ENCODE data around the gene RHBG.

RHBG gene

DNA sequence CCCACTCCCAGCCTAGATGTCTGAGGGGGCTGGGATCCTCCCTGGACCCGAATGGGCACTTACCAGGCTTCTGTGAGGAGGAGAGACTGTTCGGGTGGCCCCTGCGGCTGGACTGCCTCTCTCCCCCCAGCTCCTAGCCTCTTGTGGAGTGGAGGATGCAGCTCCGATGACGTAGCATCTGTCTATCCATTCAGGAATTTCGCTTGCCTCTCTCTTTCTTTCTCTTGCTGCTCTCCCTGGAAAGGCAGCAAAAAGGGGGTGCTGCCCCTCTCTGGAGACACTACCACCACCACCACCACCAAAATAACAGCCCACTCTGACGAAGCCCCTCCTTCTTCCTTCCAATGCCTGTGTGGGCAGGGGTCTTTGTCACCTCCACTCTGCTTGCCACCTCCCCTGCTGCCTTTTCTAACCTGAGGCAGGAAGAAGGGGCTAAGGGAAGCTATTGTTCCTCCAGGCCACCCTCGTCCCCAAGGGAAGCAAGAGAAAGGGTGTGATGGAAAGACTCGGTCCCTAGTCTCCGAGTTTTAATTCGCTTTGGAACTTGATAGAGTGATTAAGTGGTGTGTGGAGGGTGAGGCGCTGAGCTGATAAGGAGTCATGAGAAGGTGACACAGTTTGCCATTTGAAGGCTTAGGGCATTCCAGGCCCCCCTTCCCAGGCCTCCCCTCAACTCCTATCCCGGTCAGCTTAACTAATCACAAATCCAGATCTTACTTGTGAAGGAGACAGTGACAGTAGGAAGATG is 60.5 kb downstream of the RHBG start:
- DNase-seq, result no peak

DNA sequence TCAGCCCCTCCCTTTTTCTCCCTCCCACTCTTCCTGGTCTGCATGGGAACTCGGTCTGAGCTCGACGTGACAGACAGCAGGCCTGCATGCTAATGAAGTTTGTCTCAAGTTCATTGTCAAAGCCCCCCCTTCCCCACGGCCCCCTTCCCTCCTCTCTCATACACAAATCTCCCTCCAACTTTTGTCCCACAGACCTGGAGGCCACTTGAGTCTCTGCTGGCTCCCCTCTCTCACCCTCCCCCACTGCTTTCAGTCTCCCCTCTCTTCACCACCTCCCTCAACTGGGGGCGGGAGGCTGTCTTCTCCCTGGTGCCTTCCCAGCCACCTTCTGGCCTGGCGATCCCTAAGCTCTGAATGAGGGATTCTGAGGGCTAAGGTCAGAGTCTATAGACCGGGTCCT is 61.3 kb downstream of the RHBG start:
- no peak for DNase-seq

DNA sequence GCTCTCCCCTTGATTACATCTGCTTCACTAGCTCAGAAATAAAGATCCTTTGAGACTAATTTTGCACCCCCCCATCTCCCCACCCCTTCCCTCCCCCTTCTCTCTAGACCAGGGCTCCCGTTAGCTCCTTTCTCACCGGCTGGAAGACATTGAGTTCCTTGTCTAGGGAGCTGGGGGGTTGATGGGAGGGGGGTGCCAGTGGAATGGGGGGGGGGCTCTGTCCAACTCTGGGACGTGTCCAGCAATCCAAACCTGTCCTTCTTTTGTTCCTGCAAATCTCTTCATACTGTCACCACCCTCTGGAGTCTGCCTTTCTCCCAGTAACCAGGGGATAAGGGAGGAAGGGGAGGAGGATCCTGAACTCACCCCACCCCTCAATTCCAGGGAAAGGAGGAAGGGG is 61.9 kb downstream of the RHBG start:
- DNase-seq, result no peak

DNA sequence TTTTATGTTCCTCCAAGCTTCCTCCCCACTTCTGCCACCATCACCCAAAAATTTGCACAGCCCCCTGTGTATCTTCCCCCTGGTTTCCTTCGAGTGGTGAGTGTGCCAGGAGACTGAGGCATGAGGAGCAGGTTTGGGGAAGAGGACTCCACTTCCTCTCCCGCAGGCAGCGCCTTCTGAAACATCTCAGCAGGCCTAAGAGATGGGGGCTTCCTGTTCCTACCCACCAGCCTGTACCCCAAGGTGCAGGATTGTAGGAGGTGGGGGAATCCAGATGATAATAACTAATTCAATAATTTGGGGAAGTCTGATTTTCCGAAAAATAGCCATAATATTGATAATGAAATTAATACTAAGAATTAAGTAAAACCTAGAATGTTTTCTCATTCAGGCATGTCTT is 62.4 kb downstream of the RHBG start:
- no peak for DNase-seq

DNA sequence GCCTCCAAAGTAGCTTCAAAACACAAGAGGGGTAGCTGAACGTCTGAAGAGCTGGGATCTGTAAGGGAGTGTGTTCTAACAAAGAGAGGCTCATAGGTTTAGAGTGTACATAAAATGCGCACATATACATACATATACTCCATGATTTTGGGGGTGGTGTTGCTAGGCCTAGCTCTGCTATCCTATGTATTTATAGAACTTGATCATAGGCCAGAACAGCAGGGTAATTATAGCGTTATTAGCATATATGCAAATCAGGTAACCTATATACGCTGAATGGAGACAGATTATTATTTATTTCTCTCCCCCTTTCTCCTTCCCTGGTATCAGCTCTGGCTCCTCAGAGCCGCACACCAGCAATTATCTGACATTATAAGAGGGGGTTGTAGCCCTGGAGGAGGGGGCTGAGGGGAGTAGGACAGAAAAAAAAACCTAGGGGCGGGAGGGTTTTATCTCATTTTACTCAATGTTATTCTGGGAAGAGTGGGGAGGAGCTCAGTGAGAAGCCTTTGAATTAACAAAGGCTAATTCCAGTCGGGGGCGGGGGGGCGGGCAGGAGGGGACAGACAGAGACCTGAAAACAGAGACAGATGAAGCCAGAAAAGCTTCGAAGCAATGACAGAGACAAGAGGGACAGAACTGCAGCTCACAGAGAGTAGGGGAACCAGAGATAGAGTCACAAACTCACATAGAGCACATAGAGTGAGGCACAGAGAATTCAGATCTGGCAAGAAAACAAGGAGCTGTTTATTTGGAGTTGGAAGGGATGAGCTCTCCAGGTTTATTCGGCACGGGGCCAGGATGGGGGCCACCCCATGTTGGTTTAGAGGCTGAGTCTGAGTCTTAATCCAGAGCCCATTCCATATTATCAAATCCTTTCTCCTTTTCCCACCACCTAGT is 63.0 kb downstream of the RHBG start:
- DNase-seq, result no peak

DNA sequence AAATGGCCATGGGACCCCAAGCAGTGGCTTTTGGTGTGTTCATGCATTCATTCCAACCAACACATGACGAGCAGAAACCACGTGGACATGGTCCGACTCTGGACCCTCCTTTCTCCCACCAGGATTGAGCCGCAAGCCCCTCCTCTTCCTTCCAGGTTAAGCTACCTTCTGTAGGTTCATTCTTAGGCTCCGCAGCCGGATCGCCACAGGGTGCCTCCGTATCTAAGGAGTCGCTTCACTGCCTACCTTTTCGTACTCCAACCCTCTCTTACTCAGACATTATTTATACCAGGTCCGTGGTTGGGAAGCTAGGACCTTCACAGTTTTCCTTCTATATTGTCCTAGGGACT is 63.6 kb downstream of the RHBG start:
- DNase-seq, result no peak

DNA sequence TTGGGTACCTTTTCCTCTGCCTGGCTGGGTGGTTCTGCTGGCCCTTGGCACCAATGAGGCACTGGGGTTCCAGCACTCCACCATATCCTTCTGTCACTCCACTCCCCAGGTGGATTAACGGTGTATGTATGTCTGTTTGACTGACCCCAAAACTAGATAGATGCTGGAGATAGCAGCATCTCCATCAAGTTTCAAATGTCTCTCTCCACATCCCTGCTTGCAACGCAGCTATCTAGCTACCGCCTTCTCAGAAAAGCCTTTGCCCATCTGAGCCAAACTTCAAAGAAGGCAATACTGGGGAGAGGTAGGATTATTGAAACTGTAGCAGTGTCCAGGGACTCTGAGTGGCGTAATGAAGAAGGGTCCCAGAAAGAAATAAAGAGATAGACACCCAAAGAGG is 64.0 kb downstream of the RHBG start:
- DNase-seq, result no peak

DNA sequence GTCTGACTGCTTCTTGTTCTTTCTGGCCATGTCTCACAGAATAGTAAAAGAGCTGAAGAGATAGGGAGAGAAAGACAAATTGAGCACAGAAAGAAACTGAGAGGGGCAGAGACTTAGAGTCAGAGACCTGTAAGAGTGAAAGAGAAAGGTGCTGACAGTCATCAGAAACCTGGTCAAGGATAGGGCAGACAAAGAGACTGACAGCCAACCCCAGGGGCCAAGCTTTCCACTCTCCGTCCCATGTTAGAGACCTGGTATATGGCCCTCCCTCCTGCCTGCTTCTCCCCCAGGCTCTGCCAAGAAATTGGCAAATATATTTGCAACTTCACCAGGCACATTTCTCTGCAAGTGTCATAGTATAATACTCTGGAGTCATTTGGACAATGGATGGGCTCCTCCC is 64.6 kb downstream of the RHBG start:
- DNase-seq, result no peak

All from NCI-H1436 treated with DMSO at 0.1 percent for 48 hours (cell line).